ENCODE results near the gene SIGLEC1. TPM values are rescaled to one million over a fixed set of nuclear protein-coding genes. Genes with fewer than 3 reads are reported as not detected.

The SIGLEC1 gene
- total RNA-seq, 1 donor from 2014 or later: not detected

- H3K4me3 ChIP-seq (ENCODE audit: low read depth, low read length): no peak overlapping the region
- TF ChIP-seq CTCF (IDR thresholded peaks at IDR 0.05; ENCODE audit: insufficient read depth, low read length, poor library complexity, severe bottlenecking): no peak
- no peaks in the 10 kb centered on the region for H3K36me3 ChIP-seq (ENCODE audit: control insufficient read depth, insufficient read depth, low read length)
- H3K27me3 ChIP-seq (ENCODE audit: control insufficient read depth, insufficient read depth, low read length): peaks cover 3% of the 10 kb centered on the region
- DNase-seq (ENCODE audit: low read depth): peak; percentile 29
These were observed 24.7 kb downstream of the SIGLEC1 start for GRCh38 chr20:3687655-3688054.

- Histone ChIP-seq H3K36me3 (ENCODE audit: control insufficient read depth, insufficient read depth, low read length) (no peaks in the 10 kb centered on the region), H3K27me3 (ENCODE audit: control insufficient read depth, insufficient read depth, low read length) (peaks cover 10% of the 10 kb centered on the region), H3K4me3 (ENCODE audit: low read depth, low read length) (no peak overlapping the region)
- DNase-seq (ENCODE audit: low read depth): peak; percentile 72
- peak; percentile 31 for TF ChIP-seq CTCF (IDR thresholded peaks at IDR 0.05; ENCODE audit: insufficient read depth, low read length, poor library complexity, severe bottlenecking)
These were observed 25.5 kb downstream of the SIGLEC1 start for GRCh38 chr20:3686867-3687321.

- DNase-seq (ENCODE audit: low read depth): no peak
These were observed 26.0 kb downstream of the SIGLEC1 start for GRCh38 chr20:3686421-3686820.

GRCh38 chr20:3685341-3685740, 27.1 kb downstream of the SIGLEC1 start:
- no peak for TF ChIP-seq CTCF (IDR thresholded peaks at IDR 0.05; ENCODE audit: insufficient read depth, low read length, poor library complexity, severe bottlenecking)
- Histone ChIP-seq H3K27me3 (ENCODE audit: control insufficient read depth, insufficient read depth, low read length) (peaks cover 22% of the 10 kb centered on the region), H3K36me3 (ENCODE audit: control insufficient read depth, insufficient read depth, low read length) (no peaks in the 10 kb centered on the region), H3K4me3 (ENCODE audit: low read depth, low read length) (no peak overlapping the region)
- DNase-seq (ENCODE audit: low read depth): no peak

More at GRCh38 chr20:3686421-3686820, 26.0 kb downstream of the SIGLEC1 start:
- Histone ChIP-seq H3K27me3 (ENCODE audit: control insufficient read depth, insufficient read depth, low read length) (peaks cover 15% of the 10 kb centered on the region), H3K4me3 (ENCODE audit: low read depth, low read length) (no peak overlapping the region), H3K36me3 (ENCODE audit: control insufficient read depth, insufficient read depth, low read length) (no peaks in the 10 kb centered on the region)
- no peak for TF ChIP-seq CTCF (IDR thresholded peaks at IDR 0.05; ENCODE audit: insufficient read depth, low read length, poor library complexity, severe bottlenecking)

- Histone ChIP-seq H3K4me3 (ENCODE audit: low read depth, low read length) (peak within 1 kb of the TSS; percentile 24), H3K36me3 (ENCODE audit: control insufficient read depth, insufficient read depth, low read length) (no peaks in the 10 kb centered on the region), H3K27me3 (ENCODE audit: control insufficient read depth, insufficient read depth, low read length) (peaks cover 42% of the 10 kb centered on the region)
- no peak for DNase-seq (ENCODE audit: low read depth)
- no peak for TF ChIP-seq CTCF (IDR thresholded peaks at IDR 0.05; ENCODE audit: insufficient read depth, low read length, poor library complexity, severe bottlenecking)
These were observed 30.2 kb downstream of the SIGLEC1 start, which contains the start of gene ADAM33 for GRCh38 chr20:3681931-3682781. TSS of gene ADAM33 (minus strand) at chr20:3682010. CDS start at chr20:3682004, 6 bp downstream.
